ENCODE measurements around the gene NOD1.

DNA sequence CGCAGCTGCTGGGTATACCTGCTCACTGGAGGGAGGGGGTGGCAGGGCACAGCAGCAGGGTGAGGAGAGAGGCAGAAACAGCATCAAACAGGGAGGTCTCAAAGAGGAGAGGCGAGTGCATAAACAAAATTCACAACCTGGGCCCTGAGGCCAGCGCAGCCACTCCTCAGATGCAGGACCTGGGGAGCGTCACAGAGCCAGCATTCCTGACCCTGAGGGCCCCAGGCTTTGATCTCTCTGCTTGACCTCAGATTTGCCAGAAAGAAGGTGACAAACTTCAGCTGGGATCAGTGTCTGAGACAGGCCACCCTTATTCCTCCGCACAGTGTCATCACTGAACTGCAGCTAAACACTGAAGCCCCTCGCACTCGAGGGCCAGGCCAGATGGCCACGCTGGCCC is 25.6 kb downstream of the NOD1 start:
- TF ChIP-seq, protein P1, sequence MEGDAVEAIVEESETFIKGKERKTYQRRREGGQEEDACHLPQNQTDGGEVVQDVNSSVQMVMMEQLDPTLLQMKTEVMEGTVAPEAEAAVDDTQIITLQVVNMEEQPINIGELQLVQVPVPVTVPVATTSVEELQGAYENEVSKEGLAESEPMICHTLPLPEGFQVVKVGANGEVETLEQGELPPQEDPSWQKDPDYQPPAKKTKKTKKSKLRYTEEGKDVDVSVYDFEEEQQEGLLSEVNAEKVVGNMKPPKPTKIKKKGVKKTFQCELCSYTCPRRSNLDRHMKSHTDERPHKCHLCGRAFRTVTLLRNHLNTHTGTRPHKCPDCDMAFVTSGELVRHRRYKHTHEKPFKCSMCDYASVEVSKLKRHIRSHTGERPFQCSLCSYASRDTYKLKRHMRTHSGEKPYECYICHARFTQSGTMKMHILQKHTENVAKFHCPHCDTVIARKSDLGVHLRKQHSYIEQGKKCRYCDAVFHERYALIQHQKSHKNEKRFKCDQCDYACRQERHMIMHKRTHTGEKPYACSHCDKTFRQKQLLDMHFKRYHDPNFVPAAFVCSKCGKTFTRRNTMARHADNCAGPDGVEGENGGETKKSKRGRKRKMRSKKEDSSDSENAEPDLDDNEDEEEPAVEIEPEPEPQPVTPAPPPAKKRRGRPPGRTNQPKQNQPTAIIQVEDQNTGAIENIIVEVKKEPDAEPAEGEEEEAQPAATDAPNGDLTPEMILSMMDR (IDR thresholded peaks at IDR 0.05) = no peak
- no peak for TF ChIP-seq POLR2A (IDR thresholded peaks at IDR 0.05)
